Activated CD4-positive, alpha-beta T cell treated with anti-CD3 and anti-CD28 coated beads for 1 hour (primary cell): ENCODE measurements around the gene NXNL2.
A peak's percentile ranks its signal among the peaks of the same experiment; 100 is the strongest.

Experiments
- DNase-seq: peaks from one replicate; pipeline ENCODE4 v3.0.0-alpha.2; 2020

NXNL2 gene

DNA sequence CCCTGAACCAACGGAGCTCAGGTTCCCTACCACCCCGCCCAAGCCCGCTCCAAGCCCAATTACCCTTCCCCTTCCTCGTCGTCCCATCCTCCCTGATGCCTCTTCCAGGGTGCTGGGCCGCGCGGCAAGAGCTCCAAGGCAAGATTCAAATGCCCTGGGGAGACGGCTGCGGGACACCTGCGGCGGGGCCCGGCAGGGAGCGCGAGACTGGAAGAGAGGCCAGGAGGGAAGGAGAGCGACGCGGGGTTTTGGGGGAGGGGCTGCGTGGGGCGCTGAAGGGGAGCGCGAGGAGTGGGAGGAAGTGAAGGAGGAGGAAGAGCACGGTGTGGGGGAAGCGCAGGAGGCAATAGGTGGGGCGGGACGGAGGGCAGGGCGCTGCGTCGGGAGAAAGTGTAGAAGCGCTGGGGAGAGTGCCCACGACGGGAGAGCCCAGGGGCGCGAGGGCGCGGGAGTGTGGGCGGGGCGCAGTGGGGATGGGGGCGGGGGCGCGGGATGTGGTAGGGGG, 975 bp upstream of the NXNL2 start:
- DNase-seq: no peak

DNA sequence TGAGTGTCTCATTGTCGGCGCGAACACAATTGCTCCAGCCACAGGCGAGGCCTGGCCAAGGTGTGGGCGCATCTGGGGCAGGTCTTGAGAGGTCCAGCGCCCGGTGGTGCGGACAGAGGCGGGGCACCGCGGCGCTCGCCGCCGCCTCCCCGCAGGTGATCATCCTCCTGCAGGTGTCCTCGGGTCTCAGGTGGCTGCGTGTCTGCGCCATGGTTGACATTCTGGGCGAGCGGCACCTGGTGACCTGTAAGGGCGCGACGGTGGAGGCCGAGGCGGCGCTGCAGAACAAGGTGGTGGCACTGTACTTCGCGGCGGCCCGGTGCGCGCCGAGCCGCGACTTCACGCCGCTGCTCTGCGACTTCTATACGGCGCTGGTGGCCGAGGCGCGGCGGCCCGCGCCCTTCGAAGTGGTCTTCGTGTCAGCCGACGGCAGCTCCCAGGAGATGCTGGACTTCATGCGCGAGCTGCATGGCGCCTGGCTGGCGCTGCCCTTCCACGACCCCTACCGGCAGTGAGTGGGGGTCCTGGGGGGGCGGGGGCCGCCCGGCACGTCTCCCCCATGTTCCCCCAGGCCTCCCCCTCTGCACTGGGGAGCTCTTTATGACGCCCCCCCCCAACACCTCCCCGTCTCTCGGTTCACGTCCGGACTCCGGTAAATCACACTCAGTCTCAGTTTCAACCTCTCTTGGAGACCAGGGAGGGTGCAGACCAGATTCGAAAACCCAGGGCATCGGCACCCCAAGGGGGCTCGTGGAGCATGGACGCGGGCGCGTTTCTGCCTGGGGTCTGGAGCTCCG, 446 bp downstream of the NXNL2 start:
- no peak for DNase-seq

DNA sequence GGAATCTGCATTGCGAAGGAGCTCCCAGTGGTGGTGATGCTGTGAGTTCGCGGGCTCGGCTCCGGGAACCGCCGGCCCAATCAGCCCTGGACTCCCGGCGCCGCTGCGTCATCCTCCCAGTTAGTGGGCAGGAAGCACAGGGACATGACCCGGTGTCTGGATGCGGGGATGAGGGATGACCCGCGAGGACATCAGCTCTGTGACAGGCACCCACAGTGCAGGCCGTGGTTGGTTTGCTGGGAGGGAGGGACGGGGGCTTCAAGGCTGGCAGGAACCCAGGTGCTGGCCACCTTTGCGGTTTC, 996 bp downstream of the NXNL2 start:
- no peak for DNase-seq

DNA sequence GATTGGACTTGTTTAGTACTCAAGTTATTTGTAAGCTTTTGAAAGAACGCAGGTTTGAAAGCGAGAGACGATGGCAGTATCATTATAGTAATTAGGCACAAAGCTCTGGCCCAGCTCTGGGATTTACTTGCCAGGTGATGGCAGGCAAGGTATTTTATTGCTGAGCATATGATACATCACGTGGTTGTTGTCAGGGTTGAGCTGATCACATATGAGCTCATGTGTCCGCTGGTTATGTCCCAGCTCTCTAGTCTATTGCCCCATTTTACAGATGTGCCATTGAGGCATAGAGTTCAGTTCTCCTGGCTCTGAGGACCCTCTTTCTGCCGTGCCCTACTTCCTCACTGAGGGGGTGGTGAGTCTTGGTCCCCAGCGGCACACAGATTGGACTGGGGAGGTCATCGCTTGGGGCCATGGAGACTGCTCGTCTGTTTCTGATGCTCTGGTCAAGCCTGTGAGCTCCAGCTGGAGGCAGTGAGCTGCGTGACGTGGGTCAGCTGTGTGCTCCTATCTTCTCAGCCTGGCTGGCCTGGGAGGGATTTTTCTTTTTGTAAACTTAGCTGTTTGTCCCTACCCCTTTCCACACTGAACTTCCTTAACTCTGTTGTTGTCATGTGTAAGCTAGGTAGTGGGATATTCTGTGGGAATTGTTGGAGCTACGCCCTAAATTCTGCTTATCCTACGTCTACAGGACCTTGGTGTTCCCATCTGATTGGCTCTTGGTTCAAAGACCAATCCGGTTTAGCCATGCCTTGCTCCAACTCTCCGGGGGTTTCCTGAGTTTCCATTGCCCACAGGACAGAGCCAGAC, 2.2 kb downstream of the NXNL2 start:
- DNase-seq: no peak

DNA sequence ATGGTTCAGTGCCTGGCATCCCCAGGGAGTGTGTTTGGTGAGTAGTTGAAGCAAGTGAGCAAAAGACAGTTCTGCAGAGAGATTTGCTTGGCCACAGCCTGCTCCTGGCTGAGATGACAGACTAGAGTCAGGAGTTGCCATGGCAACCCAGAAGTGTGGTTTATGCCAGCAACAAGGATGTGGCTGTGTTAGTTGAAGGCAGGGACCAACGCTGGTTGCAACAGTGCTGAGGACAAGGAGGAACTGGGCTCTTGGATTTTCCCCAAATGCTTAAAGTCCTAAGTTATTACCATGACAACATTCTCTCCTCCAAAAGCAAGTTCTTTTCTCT, 2.7 kb downstream of the NXNL2 start:
- DNase-seq: no peak

DNA sequence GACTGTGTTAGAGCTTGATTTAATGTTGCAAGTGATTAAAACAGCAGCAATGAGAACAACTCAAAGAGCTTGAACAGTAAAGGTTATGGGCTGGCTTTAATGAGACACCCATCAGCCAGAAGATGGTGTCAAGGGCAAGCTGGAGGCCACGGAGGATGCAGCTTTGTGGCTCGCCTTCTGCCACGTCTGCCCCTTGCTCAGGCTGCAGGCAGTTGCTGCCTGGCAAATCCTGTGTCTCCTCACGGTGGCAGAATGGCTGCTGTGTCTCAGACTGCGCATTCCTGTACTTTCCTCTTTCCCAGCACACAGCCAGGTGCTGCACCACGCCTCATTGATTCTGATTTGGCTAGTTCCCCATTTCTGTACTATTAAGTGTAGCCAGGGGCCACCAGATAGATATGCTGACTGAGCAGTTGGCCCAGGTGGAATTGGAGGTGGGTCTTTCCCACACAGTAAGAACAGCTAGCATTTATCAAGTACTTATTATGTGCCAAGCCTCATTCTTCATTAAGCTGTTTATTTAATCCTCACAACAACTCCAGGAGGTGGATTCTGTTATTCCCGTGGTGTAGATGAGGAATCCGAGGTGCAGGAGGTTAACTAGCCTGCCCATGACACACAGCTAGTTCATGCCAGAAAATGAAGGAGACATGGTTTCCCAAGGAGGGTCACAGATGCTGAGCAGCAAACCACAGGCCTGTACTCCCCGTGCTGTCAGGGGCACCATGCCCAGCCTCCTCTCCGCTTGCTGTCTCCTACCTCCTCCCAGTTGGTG, 3.5 kb downstream of the NXNL2 start:
- no peak for DNase-seq

DNA sequence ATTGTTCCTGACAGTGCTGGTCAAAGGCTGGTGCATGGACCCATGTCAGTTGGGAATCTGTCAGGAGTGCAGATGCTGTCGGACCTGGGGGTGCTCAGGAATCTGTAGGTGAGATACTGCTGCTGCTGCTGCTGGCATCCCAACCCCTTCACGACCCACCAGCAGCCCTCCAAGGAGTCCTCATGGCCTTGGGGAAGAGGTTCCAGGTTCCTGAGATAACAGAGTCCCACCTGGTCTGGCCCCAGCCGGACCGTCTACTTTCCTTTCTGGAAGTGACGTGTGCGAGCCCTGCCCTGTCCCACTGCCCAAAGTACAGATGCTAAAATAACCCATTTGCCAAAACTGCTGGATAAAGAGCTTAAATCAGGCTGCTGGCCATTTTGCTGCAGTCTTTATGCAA, 4.3 kb downstream of the NXNL2 start:
- DNase-seq: no peak

DNA sequence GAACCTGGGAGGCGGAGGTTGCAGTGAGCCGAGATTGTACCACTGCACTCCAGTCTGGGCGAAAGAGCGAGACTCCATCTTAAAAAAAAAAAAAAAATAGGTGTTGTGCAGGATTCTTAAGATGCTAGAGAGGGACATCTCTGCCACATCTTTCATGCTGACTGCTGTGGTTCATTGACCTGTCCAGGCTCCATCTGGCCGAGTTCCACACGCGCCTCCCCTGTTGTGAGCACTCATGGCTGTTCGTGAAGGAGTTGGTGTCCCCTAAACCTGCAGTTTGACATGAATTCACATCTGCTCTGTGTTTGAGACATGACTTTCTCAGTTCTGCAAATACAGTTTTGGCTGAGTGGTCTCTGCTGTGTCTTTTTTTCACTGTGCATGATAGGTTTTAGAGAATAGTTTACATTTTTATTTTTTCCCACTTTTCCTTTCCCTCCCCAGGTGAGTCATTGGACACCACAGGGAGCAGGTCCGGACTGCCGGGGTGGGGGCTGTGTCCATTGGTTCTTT, 5.3 kb downstream of the NXNL2 start:
- DNase-seq: no peak

DNA sequence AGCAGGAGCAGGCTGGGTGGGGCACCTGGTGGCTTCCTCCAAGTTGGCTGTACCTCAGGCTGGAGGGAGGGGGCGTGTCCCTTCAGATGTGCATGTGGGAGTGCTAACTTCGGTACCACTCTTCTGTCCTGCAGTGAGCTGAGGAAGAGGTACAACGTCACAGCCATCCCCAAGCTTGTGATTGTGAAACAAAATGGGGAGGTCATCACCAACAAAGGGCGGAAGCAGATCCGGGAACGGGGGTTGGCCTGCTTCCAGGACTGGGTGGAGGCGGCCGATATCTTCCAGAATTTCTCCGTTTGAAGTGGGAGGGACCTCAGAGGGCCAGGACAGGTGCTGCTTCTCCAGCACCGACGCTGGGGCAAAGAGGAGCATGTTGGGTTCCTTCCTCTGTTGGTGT, 9.3 kb downstream of the NXNL2 start:
- DNase-seq: no peak

DNA sequence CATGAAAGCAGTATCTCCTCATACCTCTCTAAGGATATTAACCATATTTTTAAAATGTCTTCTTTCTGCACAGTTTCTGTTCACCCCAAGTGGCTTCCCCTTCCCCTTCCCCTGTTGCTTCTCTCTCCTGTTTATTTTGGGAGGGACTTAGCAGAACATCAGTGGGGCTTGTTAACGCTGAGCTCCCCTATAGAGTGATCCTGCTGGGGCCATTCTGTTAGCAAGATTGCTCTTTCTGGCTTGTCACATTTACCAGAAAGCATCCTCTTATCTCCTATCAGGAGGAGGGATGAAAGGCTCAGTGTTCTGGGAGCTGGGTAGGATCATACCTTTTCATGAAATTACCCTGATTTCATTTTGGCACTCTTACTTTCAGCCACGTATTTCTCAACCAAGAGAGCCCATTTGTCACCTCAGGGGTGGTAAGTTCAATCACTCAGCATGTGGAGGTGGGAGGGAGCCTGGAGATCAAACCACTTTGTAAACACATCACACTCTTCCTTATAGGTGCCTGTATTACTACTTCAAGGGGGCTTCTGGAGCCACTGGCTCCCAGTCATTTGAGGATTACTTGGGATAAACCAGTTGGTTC, 16.7 kb downstream of the NXNL2 start:
- no peak for DNase-seq

DNA sequence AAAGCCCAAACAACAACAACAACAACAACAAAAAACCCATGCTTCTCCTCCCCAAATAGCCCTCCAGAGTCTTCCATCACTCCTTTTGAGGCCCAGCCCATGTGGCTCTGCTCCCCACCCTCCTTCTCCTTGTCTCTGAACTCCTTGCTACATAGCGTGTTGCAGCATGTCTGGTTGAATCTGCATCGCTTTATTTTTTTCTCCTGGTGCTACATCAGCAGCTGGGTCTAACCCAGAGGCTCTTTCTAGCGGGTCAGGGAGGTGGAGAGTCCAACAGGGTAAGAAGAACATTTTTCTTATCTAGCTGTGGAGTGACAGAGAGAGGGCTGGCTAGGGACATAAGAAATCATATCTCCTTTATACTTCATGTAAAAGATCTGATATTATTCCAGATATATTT, 18.4 kb downstream of the NXNL2 start:
- no peak for DNase-seq

DNA sequence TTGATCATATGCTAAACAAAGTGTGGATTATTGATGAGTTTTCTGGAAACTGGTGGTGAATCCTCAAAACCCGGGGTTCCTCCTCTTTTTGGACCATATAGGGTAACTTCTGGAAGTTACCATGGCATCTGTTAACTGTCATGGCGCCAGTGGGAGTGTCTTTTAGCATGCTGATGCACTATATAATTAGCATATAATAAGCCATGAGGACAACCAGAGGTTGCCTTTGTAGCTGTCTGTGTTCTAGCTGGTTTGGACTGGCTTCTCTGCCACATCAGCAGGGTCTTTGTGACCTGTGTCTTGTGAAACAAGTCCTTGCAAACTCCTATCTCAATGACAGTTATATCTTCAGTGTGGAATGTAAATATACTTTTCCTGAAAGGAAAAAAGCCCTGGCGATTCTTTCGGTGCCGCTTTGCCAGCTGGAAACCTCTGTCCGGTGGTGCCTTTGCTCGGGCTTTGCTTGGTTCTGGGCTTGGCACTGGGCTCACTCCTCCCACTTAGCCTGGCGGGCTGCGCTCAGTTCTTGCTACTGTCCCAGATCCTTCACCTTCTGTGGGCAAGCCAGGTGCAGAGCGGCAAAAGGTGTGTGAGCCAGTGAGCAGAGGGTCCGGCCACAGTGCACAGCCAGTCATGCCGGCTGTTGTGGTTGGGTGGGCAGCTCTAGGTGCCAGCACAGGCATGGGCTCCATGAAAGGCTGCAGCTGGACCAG, 20.4 kb downstream of the NXNL2 start:
- DNase-seq: no peak

DNA sequence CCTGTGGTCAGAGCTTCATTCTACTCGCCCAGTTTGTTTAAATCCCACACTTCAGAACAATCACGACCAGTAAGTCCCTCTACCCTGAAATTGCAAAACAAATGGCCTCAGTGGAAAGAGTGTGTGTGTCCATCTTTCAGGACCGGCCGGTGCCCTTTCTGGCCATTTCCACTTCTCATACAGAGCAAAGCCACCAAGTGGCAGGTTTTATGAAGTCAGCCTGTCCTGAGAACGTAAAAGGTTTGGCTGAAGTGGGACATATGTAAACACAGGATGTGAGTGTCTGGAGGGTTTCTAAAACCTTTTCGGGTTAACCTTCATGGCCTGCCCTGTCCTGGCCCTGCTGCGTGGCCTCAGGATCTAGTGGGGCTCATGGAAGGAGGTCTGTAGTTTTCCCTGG, 24.7 kb downstream of the NXNL2 start:
- DNase-seq: no peak

DNA sequence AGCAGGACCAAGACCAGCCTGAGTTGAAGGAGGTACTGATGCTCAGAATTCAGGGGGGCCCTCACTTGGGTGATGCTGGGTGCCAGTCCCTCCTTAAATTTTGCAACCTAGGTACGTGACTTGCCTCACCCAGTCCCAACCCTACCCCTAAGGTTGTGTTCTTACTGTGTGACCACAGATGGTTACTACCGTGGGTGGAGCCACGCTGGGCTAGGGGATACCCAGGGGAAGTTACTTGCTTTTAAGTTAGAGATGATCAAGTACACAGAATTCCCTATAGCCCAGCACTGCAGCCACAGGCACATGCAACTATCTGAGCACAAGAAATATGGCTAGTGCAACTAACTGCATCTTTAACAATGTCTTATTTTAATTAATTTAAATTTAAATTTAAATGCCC, 32.9 kb downstream of the NXNL2 start:
- DNase-seq: no peak

DNA sequence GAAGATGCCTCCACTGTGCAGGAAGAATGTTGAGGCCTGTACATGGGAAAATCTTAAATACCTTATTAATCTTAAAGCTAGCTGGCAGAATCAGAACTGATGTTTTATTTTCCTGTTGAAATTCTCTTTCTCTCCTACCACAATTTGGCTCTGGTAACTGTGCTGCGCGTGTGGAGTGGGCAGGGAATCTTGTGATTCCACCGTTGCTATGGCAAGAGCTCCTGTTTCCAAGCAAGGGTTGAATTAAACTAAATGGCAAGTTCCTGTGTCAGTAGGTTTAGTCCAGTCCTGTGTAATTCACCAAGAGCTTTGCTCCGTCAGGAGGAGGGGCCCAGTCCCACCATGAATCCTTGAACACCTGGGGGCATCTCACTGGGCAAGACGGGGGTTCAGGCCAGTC, 36.4 kb downstream of the NXNL2 start:
- DNase-seq: no peak

DNA sequence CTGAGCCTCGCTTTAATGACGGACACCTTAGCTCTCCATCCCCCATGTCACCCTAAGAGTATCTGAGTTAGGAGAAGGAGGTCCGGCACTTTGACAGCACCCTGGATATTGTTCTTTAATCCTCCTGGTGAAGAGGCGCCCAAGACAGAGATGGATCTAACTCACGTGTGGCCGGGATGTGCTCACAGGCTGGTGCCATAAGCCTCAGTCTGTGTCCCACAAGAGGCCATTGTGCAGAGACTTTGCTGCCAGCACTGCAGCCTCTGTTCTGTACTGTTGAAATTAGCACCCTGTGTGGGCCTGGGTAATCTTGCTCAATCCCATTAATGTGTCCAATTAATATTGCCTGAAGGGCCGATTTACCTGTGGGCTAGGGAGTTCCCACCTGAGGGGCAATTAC, 37.7 kb downstream of the NXNL2 start:
- DNase-seq: no peak

DNA sequence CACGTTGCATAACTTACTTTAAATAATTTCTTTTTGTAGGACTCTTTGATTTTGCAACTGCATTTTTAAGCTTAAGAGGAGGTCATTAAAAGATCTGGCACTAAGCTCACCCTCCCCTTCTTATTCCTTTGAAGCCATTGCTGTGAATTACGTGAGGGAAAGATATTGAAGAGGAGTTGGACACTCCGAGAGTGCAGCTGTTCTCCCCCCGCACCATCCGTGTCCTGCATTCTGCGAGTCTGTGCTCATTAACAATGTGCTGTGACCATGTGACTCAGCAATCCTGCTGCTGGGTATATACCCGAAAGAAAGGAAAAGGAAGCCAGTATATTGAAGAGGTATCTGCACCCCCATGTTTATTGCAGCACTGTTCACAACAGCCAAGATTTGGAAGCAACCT, 40.0 kb downstream of the NXNL2 start:
- DNase-seq: no peak

DNA sequence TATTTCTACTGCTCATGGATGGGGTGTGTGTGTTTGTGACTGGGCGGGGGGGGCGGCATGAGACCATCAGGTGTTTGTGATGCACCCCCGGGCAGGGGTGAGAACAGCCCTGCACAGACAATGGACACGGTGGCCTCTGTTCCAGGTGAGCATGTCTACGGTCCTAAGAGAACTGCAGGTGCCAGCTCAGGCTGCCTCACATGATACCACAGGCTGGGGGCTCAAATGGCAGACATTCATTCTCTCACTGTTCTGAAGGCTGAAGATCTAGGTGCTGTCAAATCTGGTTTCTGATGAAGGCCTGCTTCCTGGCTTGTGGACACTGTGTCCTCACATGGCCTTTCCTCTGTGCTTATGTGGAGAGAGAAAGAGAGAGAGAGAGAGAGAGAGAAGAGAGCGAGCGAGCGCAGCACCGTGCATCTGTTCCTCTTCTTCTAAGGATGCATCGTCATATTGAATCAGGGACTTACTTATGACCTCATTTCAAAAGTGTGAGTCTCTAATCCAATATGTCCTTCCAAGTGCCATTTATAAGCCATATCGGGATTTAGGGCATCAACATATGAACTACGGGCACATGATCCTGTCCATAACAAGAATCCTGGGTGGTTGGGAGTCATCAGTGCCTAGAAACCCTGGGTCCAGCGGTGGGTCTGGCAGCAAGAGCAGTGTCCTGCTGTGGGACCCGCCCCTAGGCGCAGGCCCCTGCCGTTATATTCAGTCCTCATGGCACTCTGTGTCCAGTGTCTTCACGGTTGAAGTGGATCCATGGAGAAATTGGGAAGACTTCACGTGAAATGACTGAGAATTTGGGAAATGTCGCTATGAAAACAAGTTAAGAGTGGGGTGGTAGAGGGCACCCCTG, 42.5 kb downstream of the NXNL2 start:
- no peak for DNase-seq

DNA sequence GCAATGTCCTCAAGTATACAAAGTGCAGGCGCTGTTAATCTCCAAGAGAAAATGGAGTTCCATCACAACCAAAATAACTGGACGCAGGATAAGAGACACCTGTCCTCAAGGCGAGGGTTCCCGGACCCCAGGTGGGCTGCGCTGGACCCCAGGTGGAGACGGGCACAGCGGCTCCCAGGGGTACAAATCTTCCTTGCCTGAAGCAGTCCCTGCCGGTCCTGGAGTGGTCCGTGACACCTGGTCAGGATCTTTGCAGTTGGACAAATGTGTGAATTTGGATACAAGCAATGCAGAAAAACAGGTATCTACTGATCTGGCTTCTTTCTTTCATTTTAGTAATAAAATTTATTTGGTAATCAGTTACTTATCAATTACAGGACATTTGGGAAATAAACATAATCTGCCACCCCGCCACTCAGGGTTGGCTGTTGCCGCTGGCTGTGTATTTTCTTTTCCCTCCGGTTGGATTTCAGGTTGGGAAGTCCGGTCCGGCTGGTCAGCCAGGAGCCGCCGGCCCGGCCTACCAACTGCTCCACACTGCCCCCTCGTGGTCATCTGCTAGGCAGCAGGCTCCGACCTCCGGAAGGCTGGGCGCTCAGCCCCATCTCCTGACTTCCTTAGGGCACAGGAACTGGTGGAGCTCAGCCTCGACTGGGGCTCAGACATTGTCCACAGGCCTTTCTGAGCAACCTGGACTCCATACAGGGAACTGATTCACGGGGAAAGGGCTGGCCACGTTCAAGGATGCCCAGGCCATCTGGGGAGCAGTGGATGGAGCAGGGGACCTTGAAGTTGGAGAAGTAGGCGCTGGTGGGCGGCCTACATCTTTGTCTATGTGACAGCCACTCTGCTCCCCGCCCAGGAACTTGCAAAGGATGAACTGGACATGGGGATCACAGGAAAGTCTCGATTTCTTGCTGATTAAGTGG, 43.4 kb downstream of the NXNL2 start:
- DNase-seq: peak; percentile 38

DNA sequence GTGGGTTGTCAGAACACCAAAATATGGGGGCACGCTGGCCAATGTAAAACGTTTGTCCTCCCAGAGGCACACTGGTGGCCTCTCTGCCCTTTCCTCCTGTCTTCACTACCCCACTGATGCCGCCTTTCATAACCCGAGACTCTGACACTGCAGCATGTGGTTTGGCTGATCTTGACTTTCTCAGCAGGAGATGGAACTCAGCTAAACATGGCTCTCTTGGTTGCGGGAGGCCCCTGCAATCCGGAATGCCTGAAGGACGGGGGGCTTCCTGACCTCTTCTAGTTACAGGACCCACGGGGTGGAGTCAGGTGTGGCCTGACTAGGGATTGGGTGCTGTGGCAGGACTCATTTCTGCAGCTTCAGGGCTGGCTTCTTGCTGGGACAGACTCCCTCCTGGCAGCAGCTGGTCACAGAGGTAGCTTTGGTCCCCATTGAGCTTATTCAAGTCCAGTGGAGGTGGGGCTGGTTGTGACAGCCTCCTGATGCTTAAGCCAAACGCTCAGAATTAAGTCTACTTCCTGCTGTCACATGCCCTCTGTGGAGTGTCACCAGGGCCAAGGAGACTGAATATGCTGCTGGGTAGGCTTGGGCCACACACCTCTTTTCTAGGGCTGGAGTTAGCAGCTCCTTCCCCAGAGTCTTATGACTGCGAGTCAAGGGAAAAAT, 44.2 kb downstream of the NXNL2 start:
- no peak for DNase-seq
